ENCODE measurements around the gene RERE. TPM values are rescaled to one million over a fixed set of nuclear protein-coding genes. Genes with fewer than 3 reads are reported as not detected.
A peak's percentile ranks its signal among the peaks of the same experiment; 100 is the strongest.

Gene RERE
- total RNA-seq, 1 donor from 2014 or later: 46.5 TPM

DNA sequence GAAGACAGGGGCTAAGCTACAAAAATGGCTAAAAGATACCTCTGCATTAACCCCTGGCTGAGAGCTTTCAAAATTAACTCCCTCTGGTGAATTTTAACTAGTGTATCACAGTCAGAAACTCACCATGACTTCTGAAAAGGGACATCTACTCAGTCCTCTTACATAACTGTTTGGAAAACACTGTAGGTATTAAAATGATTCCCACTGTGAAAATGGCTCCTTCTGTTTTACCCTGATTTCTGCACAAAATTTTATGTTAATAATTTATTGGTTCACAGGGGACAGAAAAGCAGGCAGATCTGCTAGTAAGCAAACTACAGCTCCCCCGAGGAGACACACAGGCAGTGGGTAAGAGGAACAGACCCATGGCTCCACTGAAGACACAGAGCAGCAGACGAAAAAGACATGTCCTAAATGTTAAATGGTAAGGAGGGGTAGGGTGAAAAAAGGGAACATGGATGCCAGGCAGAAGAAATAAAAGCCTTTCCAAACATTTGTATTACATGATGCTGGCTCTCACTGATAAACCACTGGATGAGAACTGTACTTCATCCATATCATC lies 387.8 kb downstream of the RERE start:
- DNase-seq (ENCODE audit: low read depth in 2 of 2): no peak

DNA sequence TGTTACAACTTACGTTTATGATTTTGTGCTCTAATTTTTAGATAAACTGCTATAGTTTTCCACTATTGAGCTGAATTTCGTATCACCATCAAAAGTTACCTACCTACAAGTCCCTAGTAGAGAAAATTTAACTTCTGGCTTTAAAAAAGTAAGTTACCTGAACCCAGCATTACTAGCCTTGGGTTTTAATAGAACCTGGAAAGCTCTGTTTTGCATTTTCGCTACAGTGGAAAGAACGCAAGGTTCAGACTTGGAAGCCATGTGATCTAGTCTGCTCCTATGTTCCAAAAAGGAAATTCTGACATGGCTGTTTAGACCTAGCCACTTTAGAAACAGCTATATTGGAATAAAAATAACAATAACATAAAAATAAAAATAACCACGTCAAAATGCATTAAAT lies 389.0 kb downstream of the RERE start:
- no peak for DNase-seq (ENCODE audit: low read depth in 2 of 2)

DNA sequence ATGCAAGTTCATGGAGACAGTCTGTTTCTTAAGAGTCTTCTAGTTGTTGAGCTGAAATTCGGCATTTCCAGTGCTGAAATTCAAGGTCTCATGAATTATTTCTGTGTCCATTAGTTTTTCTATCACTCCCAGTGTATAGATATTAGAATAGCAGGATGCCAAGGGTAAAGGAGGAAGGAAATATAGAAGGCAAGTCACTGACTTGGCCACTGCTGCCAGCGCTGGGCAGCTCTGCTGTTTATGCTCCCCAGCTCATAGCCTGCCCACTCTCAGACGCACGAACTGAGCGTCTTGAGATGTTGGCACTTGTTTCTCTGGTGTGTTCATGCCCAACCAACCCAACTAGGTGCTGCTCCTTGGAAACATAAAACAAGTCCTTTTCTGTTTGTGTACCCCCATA lies 389.5 kb downstream of the RERE start:
- no peak for DNase-seq (ENCODE audit: low read depth in 2 of 2)

DNA sequence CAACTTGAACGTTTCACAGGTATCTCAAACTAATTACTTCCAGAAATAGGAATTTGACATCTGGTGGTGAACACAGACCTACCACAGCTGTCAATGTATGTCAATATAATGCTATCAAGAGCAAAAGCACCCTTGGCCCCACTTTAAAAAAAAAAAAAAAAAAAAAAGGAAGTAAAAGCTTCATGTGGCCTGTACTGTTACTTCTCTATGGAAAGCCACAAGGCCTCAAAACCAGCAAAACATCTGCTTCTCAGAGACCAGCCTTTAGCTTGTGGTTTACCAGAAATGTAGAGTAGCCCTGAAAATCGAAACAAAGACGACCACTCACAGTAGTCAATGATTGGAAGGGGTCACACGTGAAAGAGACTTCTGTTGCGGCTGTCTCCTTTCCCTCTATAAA lies 389.9 kb downstream of the RERE start:
- DNase-seq (ENCODE audit: low read depth in 2 of 2): no peak

DNA sequence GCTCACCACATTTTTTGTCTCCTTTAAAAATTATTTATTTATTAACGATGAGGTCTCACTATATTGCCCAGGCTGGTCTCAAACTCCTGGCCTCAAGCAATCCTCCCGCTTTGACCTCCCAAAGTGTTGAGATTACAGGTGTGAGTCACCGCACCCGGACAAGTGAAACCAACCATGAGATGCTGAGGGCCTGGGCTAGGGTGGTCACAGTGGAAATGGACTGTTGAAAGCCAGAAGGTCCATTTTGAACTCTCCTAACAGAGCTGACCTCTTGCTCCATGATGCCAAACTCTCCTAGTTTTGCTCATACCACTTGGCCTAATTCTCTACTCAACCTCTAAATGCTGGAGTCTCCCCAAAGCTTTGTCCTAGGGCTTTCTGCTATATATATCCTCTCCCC lies 390.4 kb downstream of the RERE start:
- no peak for DNase-seq (ENCODE audit: low read depth in 2 of 2)

DNA sequence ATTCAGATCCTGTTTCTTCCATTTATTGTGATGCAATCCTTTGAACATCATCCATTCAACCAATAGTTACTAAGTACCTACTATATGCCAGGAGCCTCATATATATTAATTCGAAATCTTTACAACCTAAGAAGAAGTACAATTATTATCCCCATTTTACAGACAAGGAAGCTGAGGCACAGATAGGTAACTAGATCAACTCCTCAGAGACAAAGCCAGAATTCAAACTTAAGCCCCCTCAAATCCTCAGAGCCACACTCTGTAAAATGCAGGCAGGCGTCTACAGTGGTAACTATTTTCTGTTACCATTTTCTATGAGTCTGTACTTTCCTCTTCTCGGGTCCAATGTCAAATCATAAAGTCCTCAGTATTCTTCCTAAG lies 391.7 kb downstream of the RERE start:
- DNase-seq (ENCODE audit: low read depth in 2 of 2): no peak

DNA sequence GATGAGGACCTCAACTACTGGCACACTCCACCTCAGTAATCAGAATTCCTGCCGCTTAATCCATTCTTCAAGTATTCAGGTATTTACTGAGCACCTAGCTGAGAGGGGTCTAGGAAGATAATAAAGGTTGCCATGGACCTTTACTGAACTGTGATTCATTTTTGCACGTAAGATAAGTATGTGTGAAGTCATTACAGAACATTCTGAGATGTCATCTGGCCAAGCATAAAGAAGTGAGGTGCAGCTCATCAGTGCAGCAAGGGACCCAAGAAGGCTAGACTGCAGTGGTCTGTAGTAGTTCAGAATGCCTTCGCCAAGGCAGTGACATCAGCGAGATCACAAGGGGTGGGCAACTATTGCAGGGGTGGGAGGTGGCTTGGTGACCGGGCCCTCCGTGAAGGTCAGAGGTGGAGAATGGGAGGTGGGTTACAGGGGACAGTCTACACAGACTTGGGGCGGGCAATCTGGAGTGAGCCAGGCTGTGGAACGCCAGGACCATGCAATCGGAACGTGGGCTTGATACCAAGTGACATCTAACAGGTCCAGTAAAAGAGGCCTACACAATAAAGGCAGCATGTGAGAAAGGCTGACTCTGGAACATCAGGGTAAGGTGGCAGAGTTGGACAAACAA lies 392.2 kb downstream of the RERE start:
- DNase-seq (ENCODE audit: low read depth in 2 of 2): no peak

DNA sequence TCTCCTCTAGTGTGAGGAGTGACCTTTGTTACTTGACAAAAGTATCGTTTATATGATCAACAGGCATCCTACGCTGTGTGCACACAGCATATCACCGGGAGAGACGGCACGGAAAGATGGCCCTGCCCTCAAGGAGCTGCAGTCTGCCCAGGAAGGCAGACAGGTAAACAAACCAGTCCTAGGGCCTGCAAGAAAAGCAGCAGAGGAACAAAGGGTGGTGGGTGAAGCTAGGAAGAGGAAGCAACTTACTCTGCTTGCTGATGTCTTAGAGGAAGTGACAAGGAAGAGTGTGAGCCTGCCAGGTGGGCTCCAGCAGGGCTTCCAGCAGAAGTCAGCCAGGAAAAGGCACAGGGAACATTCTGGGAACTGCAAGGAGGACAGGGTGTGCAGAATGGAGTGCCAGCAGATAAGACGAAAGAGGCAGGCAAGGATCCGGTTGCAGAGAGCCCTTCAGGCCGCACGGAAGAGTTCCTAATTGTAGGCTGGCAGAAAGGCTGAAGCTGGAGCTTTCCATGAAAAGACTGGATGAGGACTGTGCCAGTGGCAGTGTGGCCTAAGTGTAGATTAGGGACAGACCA lies 392.8 kb downstream of the RERE start:
- DNase-seq (ENCODE audit: low read depth in 2 of 2): no peak

DNA sequence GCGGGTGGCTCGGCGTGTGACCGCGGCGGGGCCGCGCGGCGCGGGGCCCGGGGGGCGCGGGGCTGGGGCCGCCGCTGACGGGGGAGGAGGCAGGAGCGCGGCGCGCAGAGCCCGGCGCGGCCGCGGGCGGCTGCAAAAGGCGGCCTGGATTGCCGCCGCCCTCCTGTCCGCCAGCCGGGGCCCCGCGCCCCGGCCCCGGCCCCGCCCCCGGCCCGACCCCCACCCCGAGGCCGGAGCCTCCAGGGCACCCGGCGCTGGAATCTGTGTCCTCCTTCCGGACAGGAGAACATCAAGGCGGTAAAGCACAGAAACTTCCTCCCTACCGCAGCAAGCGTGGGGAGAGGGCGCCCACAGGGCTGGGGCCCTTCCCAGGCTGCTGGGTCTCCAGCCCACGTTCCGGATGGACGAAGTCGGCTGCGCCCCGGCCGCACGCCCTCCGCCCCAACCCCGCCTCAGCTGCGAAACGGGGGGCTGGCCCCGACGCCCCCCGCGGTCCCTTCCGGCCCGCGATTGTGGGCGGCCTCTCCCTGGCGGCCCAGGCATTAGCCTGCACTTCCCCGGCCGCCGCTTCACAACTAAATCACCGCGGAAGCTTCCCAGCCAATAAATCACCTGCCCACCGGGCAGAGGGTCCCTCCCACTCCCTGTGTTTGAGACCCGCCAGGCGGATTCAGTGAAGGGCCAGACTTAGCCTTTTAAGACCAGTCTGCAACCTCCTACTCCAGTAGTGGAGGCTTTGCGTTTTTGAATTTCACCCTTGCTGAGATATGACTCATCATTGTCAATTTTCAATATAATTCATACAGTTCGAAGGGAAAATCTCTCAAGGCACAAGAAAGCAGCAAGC lies 393.5 kb downstream of the RERE start:
- DNase-seq (ENCODE audit: low read depth in 2 of 2): peak in 1 of 2 donors; percentile 82

DNA sequence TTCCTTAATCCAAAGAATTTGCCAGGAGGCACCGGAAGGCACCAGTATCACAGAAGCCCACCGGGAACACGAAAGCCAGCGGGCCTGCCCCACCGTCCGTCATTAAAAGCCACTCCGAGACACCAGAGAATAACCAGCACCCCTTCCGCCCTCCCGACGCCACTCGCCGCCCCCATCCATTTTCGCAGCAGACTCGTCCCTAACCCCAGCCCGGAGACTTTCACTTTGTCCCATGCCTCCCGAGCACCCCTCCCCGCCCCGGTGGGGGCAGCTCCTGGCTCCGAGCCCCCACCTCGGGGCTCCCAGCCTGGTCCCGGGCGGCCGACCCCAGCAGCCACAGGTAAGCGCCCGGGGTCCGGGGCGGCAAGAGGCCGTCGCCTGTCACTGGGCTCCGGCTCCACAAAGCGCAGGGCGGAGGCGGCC lies 394.2 kb downstream of the RERE start:
- DNase-seq (ENCODE audit: low read depth in 2 of 2): no peak

DNA sequence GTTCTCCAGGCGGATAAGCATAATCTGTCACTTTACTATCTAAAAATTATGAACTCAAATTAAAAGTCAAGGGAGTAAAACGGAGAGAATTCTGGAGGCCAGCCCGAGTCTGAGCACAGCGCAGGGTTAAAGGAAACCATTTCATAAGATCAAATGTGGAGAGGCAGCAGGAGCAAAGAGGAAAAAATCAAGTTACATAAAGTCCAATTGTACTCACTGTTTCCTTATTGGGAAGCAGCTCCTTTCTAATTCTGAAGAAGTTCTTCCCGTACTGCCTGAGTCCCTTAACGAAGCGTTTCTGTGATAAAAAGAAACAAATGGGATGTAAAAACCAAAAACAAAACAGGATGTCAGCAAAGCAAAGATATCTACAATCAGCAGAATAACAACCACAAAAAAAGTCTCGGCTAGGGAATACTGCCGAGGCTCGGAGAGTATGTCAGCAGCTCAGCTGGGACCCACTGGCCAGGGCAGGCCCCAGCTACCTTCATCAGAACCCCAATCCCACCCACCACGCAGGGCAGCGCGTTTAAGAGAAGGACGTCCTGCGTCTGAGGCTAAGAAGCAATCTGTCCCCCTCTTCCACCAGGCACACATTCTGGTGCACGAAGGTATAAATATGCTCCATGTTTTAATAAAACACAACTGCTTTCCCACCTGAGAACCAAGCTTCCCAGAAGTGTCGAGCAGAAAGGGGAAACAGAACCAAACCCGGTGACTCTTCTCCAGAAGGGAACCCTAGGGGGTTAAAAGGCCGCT lies 394.8 kb downstream of the RERE start:
- DNase-seq (ENCODE audit: low read depth in 2 of 2): peak in 1 of 2 donors; percentile 47

DNA sequence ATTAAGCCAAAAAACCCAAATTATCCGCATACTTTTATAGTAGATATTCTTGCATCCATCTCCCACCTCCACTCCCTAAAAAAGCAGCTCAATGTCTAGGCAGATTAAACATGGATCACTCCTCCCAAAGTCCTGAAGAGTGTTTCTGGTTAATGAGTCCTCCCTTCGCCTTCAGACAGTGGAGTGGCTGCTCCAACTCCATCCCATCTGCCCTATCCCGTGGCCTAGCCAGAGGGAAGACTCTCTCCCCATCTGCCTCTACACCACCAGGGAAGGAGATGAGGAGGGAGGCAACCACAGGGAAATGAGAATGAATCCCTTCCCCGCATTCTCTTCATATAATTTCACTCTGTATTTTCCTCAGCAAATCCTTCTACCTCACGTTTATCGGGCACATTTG lies 395.7 kb downstream of the RERE start:
- DNase-seq (ENCODE audit: low read depth in 2 of 2): peak in 1 of 2 donors; percentile 25

DNA sequence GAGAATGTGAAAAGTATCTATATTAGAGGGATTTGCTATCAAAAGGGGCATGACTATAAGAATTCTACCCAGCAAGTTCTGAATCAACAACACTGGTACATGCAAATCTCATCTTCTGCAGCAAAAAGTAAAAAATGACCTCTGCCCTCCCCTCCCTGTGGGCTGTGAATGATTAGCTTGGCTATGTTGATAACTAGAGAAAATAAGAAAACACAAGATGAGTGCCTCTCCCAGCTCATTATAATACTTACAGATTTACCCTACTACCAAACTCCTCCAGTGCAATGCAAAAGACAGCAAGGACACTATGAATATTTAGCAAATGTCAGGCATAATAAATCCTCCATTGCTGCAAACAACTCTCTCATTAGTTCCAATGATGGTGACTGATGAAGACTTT lies 397.1 kb downstream of the RERE start:
- DNase-seq (ENCODE audit: low read depth in 2 of 2): no peak

DNA sequence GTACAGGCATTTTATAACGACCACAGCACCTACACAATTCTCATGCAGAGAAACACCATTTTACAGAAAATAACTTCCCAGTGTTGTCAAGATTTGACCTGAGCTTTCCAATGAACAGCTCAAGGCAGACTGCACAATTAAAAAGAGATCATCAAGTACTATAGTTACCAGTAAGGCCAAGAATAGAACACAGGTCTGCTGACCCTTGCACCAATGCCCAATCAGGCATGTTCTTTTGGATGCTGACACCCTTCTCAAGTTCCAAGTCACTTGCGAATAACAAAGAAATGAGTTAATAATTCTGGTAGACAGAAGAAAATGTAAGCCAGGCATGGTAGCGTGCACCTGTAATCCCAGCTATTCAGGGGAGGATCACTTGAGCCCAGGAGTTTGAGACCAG lies 397.6 kb downstream of the RERE start:
- no peak for DNase-seq (ENCODE audit: low read depth in 2 of 2)

DNA sequence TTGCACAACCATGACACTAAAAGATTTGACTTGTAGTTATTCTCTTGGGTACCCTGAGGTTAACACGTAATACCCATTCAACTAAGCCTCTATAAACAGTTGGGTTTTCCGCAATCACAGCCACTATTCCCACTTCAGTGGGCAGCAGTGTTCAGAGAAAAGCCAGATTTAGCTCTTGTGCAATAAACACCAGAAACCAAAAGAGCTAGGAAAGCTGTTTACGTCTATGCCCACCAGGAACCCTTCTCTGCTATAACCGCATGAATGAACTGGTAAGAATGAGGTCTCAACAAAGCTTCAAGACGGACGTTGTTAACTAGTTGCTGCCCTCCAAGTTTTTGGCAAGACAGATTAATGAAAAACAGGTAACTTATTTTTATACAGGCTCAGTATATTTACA lies 398.3 kb downstream of the RERE start:
- no peak for DNase-seq (ENCODE audit: low read depth in 2 of 2)

DNA sequence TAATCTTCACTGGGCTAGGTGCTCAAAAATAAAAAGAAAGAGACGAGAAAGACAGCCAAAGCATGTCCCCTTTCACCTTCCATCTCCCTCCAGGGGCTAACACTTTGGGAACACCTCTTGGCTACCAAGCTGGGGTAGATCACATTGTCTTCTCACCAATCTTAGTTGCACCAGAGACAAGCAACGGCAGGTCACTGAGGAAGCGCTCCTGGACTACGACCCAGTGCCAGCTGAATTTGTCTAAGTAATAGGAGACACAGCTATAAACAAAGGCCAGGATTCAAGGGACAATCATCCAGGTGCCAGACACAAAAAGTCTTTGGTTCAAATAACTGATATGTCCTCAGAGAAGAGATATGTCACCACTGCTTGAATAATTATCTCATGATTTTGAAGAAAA lies 399.1 kb downstream of the RERE start:
- no peak for DNase-seq (ENCODE audit: low read depth in 2 of 2)

DNA sequence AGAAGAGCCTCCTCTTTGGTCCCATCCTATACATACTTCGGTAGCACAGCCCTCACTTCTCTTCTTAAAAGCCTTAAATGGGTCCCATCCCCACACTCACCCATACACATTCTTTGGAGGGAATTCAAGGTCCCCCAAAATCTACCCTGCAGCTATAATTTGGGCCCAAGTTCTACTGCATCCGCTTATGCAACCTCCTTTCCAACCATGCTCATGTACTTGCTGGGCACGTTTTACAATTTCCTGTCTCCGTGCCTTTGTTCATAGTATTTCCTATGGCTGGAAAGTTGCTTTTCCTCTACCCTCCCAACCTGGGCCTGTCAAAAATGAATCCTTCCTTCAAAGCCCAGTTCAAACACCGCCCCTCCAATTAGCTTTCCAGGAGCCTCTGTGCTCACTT lies 399.8 kb downstream of the RERE start:
- peak in 1 of 2 donors; percentile 38 for DNase-seq (ENCODE audit: low read depth in 2 of 2)

DNA sequence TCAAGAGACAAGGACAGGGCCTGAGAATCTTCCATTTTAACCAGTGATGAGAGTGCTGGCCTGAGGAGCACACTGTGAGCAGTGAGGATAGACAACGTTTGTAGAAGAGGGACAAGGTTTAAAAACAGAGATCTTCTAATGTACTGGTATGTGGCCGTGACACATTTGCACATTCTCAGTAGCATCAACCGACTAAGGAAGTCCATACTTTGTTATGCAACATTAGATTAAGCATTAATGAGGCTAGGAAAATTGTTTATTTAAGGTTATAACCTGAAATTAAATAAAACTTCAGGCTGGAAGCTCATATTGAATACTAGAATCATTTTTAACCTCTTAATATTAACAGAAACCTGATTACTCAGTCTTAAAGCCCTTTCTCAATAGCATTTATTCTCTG lies 400.6 kb downstream of the RERE start:
- no peak for DNase-seq (ENCODE audit: low read depth in 2 of 2)

DNA sequence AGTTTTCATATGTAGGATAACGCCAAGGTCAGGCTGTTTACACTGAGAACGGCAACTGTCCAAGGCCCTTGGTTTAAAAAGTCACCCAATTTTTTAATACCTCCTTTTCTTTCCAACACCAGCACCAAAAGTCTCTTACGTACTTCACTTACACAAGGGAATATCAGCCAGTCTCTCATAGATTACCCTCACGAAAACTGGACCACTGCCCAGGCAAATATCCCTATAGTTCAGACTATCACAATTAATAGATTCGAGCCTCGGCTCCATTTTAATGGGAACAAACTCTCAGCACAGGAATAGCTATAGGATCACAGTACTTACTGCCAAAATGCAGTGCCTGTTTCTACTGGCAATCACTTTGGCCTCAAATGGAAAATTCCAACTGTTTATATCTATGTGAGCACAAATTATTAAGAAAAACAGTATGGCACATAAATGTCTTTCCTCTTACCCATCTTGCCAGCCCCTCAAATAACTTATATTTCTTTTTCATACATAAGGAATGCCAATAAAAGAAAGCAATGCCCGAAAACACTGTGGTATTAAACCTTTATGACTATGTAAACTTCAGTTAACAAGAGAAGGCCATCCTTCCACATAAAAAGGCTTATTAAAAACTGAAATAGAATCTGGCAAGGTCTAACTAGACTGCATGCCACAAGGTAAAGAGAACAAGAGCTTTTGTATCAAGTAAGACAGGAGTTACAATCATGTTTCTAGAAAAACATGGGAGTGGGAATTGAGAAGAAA lies 401.7 kb downstream of the RERE start:
- DNase-seq (ENCODE audit: low read depth in 2 of 2): peak in 1 of 2 donors; percentile 35

DNA sequence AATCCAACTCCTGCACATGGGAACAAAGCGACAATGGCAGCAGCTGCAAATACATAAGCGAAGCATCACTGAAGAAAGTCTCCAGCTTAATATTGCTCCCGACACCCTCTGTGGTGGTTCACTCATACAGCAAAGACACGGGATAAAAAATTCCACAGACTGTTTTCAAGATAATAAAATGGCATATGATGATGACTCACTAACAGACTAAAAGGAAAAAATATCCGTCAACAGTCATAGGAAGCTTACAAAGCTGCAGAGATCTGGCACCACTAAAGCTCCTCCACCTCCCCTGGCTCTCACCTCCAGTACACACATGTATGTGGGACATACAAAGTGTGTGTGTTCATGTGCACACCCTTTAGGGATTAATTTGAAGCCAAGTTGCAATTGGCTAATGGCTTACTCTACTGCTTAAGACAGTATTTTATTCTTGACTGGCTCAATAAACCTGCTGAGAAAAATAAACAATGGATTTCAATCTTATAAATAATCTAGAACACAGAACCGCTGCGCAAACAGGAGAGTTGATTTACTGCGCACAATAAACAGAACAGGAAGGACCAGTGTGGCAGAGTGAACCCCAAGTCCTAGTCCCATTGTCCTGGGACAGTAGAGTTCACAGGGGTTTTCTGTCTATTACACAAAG lies 405.1 kb downstream of the RERE start:
- DNase-seq (ENCODE audit: low read depth in 2 of 2): peak; percentile 92 to 99

DNA sequence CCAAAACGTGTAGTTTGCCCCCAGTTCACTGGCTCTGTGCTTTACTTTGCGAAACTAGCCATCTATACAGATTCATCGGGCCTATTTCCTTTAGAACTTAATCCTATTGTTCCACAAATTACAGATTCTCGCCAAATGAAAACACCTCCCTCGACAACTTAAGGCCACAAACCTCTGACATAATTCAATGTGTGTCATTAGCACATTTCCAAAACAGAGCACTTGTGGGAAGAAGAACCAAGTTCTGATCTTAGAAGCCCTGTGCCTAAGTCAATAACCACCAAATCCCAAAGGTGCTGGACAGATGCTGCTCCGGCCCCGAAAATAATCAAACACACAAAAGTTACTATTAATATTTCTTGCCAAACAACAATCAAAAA lies 405.6 kb downstream of the RERE start:
- peak; percentile 72 to 89 for DNase-seq (ENCODE audit: low read depth in 2 of 2)
